GM19455 (cell line): ENCODE results near the gene CHST8.
"Not testable (repeated sequence)": the region's sequence is repeated elsewhere in the genome, so short reads cannot be mapped to it uniquely, and the experiment has no call there.

Source experiments
- ATAC-seq: cut with Tn5 transposase; IDR thresholded peaks from one replicate; pipeline ENCODE4 v1.9.1; 2021; ENCODE audit not compliant: unreplicated experiment

Gene CHST8

GRCh38 chr19:33618363-33618762 is 3.4 kb upstream of the CHST8 start:
- ATAC-seq = not testable (repeated sequence)

GRCh38 chr19:33618884-33619283 is 2.9 kb upstream of the CHST8 start:
- no peak for ATAC-seq

- ATAC-seq = no peak
Observed at GRCh38 chr19:33620611-33621010, 1.1 kb upstream of the CHST8 start.

GRCh38 chr19:33621065-33621785 is 528 bp upstream of the CHST8 start:
- no peak for ATAC-seq

- no peak for ATAC-seq
Observed at GRCh38 chr19:33622505-33622808, 704 bp downstream of the CHST8 start.

- no peak for ATAC-seq
Observed at GRCh38 chr19:33622809-33623511, 1.2 kb downstream of the CHST8 start.

GRCh38 chr19:33624586-33624985 is 2.8 kb downstream of the CHST8 start:
- no peak for ATAC-seq

- no peak for ATAC-seq
Observed at GRCh38 chr19:33627526-33627925, 5.8 kb downstream of the CHST8 start.

- no peak for ATAC-seq
Observed at GRCh38 chr19:33627962-33628839, 6.4 kb downstream of the CHST8 start.

GRCh38 chr19:33628921-33629825 is 7.4 kb downstream of the CHST8 start:
- ATAC-seq = no peak

- no peak for ATAC-seq
Observed at GRCh38 chr19:33629826-33630375, 8.1 kb downstream of the CHST8 start.

- ATAC-seq = no peak
Observed at GRCh38 chr19:33630880-33631608, 9.3 kb downstream of the CHST8 start.

- ATAC-seq = no peak
Observed at GRCh38 chr19:33631609-33631973, 9.8 kb downstream of the CHST8 start.

- ATAC-seq = no peak
Observed at GRCh38 chr19:33634361-33635091, 12.8 kb downstream of the CHST8 start.

- ATAC-seq = no peak
Observed at GRCh38 chr19:33638167-33639034, 16.6 kb downstream of the CHST8 start.

- ATAC-seq = no peak
Observed at GRCh38 chr19:33639035-33639681, 17.4 kb downstream of the CHST8 start.

- no peak for ATAC-seq
Observed at GRCh38 chr19:33640773-33641172, 19.0 kb downstream of the CHST8 start.

- ATAC-seq = no peak
Observed at GRCh38 chr19:33641261-33641660, 19.5 kb downstream of the CHST8 start.
